SK-N-SH (cell line): ENCODE measurements around the gene RASL10A. TPM values are rescaled to one million over a fixed set of nuclear protein-coding genes. Genes with fewer than 3 reads are reported as not detected.

Source experiments
- CTCF ChIA-PET: fragments of 300-600, 350-600 bp; formaldehyde crosslinking; extraction: SDS; loops from one replicate; lab custom pipeline; 2021; lab: Yijun Ruan, JAX
- POLR2A ChIA-PET: fragments of 350-600 bp; sonication (Branson Sonifier 250); formaldehyde crosslinking; extraction: SDS; loops from one replicate; lab custom pipeline; 2020; ENCODE audit warnings: antibody characterized with exemption, inconsistent platforms; lab: Yijun Ruan, JAX
- DNase-seq: peaks from one replicate; pipeline ENCODE4 v3.0.0; 2012
- H2AFZ ChIP-seq: fragments of 200-600 bp; sonication (generic); 2 replicates; pipeline ENCODE4 v1.8.1; 2016; ENCODE audit warnings: antibody characterized with exemption, mild to moderate bottlenecking, low read depth
- H3F3A ChIP-seq: fragments of 200-600 bp; sonication (generic); replicated peaks from 2 replicates; pipeline ENCODE3; 2016; ENCODE audit warnings: antibody characterized with exemption, mild to moderate bottlenecking; ENCODE audit not compliant: insufficient read depth
- H3K27ac ChIP-seq, 2 experiments: fragments of 200-500 bp in 1 of 2; fragments of 200-600 bp in 1 of 2; sonication (Bioruptor generic) in 1 of 2; sonication (generic), shearing (Covaris generic) in 1 of 2; 2 replicates each; pipeline versions ENCODE4 v1.5.1 to v1.6.1; 2014 to 2016; ENCODE audit warnings: low read depth in 2 of 2, inconsistent platforms in 1 of 2, low read length in 1 of 2, mild to moderate bottlenecking in 1 of 2, mixed read lengths in 1 of 2
- H3K27me3 ChIP-seq: fragments of 200-600 bp; sonication (generic), shearing (Covaris generic); 2 replicates; pipeline ENCODE4 v1.6.1; 2016; ENCODE audit warnings: mixed run types; ENCODE audit not compliant: insufficient read depth
- H3K36me3 ChIP-seq, 2 experiments: fragments of 200-500 bp in 1 of 2; fragments of 200-600 bp in 1 of 2; sonication (Bioruptor generic) in 1 of 2; sonication (generic) in 1 of 2; replicated peaks in 1 of 2; 2 replicates each; pipeline versions ENCODE3 to v1.5.1; 2014 to 2016; ENCODE audit warnings: low read length in 1 of 2, mild to moderate bottlenecking in 1 of 2; ENCODE audit not compliant: insufficient read depth in 2 of 2, control insufficient read depth in 1 of 2
- H3K4me1 ChIP-seq, 2 experiments: fragments of 200-500 bp in 1 of 2; fragments of 200-600 bp in 1 of 2; sonication (Bioruptor generic) in 1 of 2; sonication (generic), shearing (Covaris generic) in 1 of 2; 2 replicates each; pipeline versions ENCODE4 v1.5.1 to v1.6.1; 2014 to 2016; ENCODE audit warnings: low read depth in 1 of 2, low read length in 1 of 2, mixed run types in 1 of 2; ENCODE audit not compliant: insufficient read depth in 2 of 2, control insufficient read depth in 1 of 2
- H3K4me2 ChIP-seq: fragments of 200-600 bp; sonication (generic), shearing (Covaris generic); 2 replicates; pipeline ENCODE4 v1.6.1; 2017; ENCODE audit warnings: mixed run types
- H3K4me3 ChIP-seq, 2 experiments: fragments of 200-500 bp in 1 of 2; fragments of 200-600 bp in 1 of 2; sonication (Bioruptor generic) in 1 of 2; sonication (generic), shearing (Covaris generic) in 1 of 2; 2 replicates each; pipeline versions ENCODE4 v1.5.1 to v1.8.1; 2014 to 2016; ENCODE audit warnings: low read depth in 2 of 2, inconsistent platforms in 1 of 2, low read length in 1 of 2, mild to moderate bottlenecking in 1 of 2, mixed read lengths in 1 of 2, moderate library complexity in 1 of 2
- H3K79me2 ChIP-seq: fragments of 200-600 bp; sonication (generic); 2 replicates; pipeline ENCODE4 v1.8.1; 2017; ENCODE audit warnings: mild to moderate bottlenecking; ENCODE audit not compliant: insufficient read depth
- H3K9ac ChIP-seq: fragments of 200-600 bp; sonication (generic); 2 replicates; pipeline ENCODE4 v1.6.1; 2017; ENCODE audit warnings: mixed run types
- H3K9me2 ChIP-seq: fragments of 200-600 bp; sonication (generic); 2 replicates; pipeline ENCODE4 v1.6.1; 2017; ENCODE audit warnings: mixed run types
- H3K9me3 ChIP-seq: fragments of 200-600 bp; sonication (generic); 2 replicates; pipeline ENCODE4 v1.6.1; 2017; ENCODE audit warnings: mixed run types, mild to moderate bottlenecking, moderate library complexity
- H4K20me1 ChIP-seq: fragments of 200-600 bp; sonication (generic); 2 replicates; pipeline ENCODE4 v1.6.1; 2017; ENCODE audit warnings: mild to moderate bottlenecking, mixed run types; ENCODE audit not compliant: insufficient read depth
- EP300 ChIP-seq, 2 experiments: IDR thresholded peaks; 2 replicates each; pipeline versions ENCODE4 v1.4.0 to v1.6.1; 2012; ENCODE audit warnings: borderline replicate concordance in 1 of 2, low read depth in 1 of 2, low read length in 1 of 2
- EZH2phosphoT487 ChIP-seq: fragments of 200-600 bp; sonication (generic); IDR thresholded peaks from 2 replicates; pipeline ENCODE4 v1.6.1; 2017; ENCODE audit warnings: low read depth, mixed run types, mild to moderate bottlenecking, antibody characterized with exemption, moderate library complexity, borderline replicate concordance
- FOXM1 ChIP-seq: IDR thresholded peaks from 2 replicates; pipeline ENCODE4 v1.4.0; 2012; ENCODE audit warnings: low read depth, mild to moderate bottlenecking
- GABPA ChIP-seq: IDR thresholded peaks from 2 replicates; pipeline ENCODE4 v1.4.0; 2012; ENCODE audit warnings: low read depth, mild to moderate bottlenecking
- IRF3 ChIP-seq: fragments of 150-350 bp; IDR thresholded peaks from 2 replicates; pipeline ENCODE4 v1.6.1; 2016; ENCODE audit warnings: mild to moderate bottlenecking, low read depth, low read length
- NFIC ChIP-seq: IDR thresholded peaks from 2 replicates; pipeline ENCODE4 v1.4.0; 2012; ENCODE audit warnings: borderline replicate concordance
- PBX3 ChIP-seq: IDR thresholded peaks from 2 replicates; pipeline ENCODE4; 2012
- POLR2AphosphoS5 ChIP-seq: IDR thresholded peaks from 2 replicates; pipeline ENCODE4 v1.6.1; 2012; ENCODE audit warnings: low read depth, low read length
- RAD21 ChIP-seq: IDR thresholded peaks from 2 replicates; pipeline ENCODE4 v1.6.1; 2012; ENCODE audit warnings: mild to moderate bottlenecking, low read length
- REST ChIP-seq: IDR thresholded peaks from 2 replicates; pipeline ENCODE4 v1.6.1; 2012; ENCODE audit warnings: mild to moderate bottlenecking, low read depth, low read length, moderate library complexity
- SIN3A ChIP-seq: IDR thresholded peaks from 2 replicates; pipeline ENCODE4 v1.6.1; 2012; ENCODE audit warnings: low read depth, mild to moderate bottlenecking, low read length, moderate library complexity, borderline replicate concordance
- TAF1 ChIP-seq: IDR thresholded peaks from 2 replicates; pipeline ENCODE4 v1.6.1; 2012; ENCODE audit warnings: low read depth, mild to moderate bottlenecking, low read length, moderate library complexity, borderline replicate concordance
- TCF12 ChIP-seq: IDR thresholded peaks from 2 replicates; pipeline ENCODE4 v1.4.0; 2012
- USF1 ChIP-seq: IDR thresholded peaks from 2 replicates; pipeline ENCODE4 v1.4.0; 2012; ENCODE audit warnings: low read depth, borderline replicate concordance
- YY1 ChIP-seq: IDR thresholded peaks from 2 replicates; pipeline ENCODE4 v1.4.0; 2012; ENCODE audit warnings: low read depth, mild to moderate bottlenecking
- WGBS: methylation state at CpG from one replicate; pipeline ENCODE4 v1.1.6; 2017; ENCODE audit warnings: low lambda C conversion rate; 5-methylcytosine and 5-hydroxymethylcytosine counted together
- polyA plus RNA-seq, 3 experiments: library from polyadenylated mRNA; depleted of rRNA; stranded (reverse); fragments of >200 nt; gene quantifications; 2 replicates each; pipeline ENCODE4 v1.2.3, GENCODE V29; 2012

The RASL10A gene
- polyA plus RNA-seq, 1 of the 3 experiments (the other 2 are of a cell fraction) = 0.36 TPM

DNA sequence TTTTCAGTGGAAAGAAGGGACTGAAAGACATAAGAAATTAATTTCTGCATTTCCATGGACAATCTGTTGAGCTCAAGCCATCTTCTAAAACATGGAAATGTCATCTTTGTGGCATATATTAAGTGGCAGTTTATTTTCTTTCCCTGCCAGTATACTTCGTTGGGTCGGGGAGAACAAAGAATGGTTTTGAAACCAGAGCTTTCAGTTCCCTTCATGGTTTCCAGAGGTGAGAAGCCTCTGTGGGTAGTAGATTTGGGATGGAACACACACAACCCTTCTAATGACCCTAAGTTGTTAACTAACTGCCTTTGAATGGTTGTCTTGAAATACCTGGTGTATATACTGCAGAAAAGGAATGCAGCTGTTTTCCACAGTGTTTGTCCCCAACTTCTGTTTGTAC, 26.7 kb downstream of the RASL10A start:
- TF ChIP-seq EZH2phosphoT487 = no peak
- no peak for TF ChIP-seq PBX3
- no peak for TF ChIP-seq NFIC
- no peak for TF ChIP-seq EP300 (IDR thresholded peaks at IDR 0.05; ENCODE audit: borderline replicate concordance in 1 of 2, low read depth in 1 of 2, low read length in 1 of 2)
- no peak for TF ChIP-seq RAD21
- no peak for TF ChIP-seq TCF12
- TF ChIP-seq REST = no peak
- TF ChIP-seq SIN3A = no peak
- no peak for TF ChIP-seq FOXM1
- no peak for TF ChIP-seq GABPA
- TF ChIP-seq USF1 = no peak
- no peak for TF ChIP-seq IRF3
- TF ChIP-seq POLR2AphosphoS5 = no peak
- no peak for TF ChIP-seq YY1
- TF ChIP-seq TAF1 = no peak
- no peak overlapping the region for H2AFZ ChIP-seq
- DNase-seq = no peak
- H3F3A ChIP-seq = peaks cover 21% of the 10 kb centered on the region
- no peaks in the 10 kb centered on the region for H3K9me3 ChIP-seq
- H3K4me1 ChIP-seq = no peaks in the 10 kb centered on the region
- H3K4me2 ChIP-seq = no peak overlapping the region
- H3K27ac ChIP-seq = no peak overlapping the region
- peaks cover 77 to 98% of the 10 kb centered on the region in 2 experiments for H3K36me3 ChIP-seq
- CTCF ChIA-PET = interaction anchor here (0.9 to 1.1 kb wide), 2 partner anchors 19 to 43 kb away, joined by 3 to 4 read pairs; no protein-coding TSS in a partner anchor
- H3K27me3 ChIP-seq = no peaks in the 10 kb centered on the region
- H3K79me2 ChIP-seq = peaks cover 100% of the 10 kb centered on the region
- 92% methylated on average over 2 of the region's 2 CpGs for WGBS
- no peak overlapping the region for H3K9ac ChIP-seq
- peaks cover 86% of the 10 kb centered on the region for H4K20me1 ChIP-seq
- POLR2A ChIA-PET = interaction anchor here (0.6 kb wide), 1 partner anchor 14 kb away, joined by 3 read pairs; no protein-coding TSS in a partner anchor
- no peak overlapping the region for H3K4me3 ChIP-seq
- H3K9me2 ChIP-seq = no peaks in the 10 kb centered on the region
